ENCODE results near the gene TRIP4. TPM values are rescaled to one million over a fixed set of nuclear protein-coding genes. Genes with fewer than 3 reads are reported as not detected.

TRIP4 gene
- total RNA-seq, 4 donors from 2014 or later = 13.0 to 23.7 (median 18.0) TPM

GRCh38 chr15:64437982-64438381 lies 50.3 kb downstream of the TRIP4 start:
- Histone ChIP-seq H3K9me3 (no peaks in the 10 kb centered on the region), H3K4me1 (peaks cover 0 to under 1% (median 0%) of the 10 kb centered on the region in 4 donors), H3K36me3 (peaks cover 0 to 25% (median 0%) of the 10 kb centered on the region in 3 donors), H3K27me3 (no peaks in the 10 kb centered on the region), H3K4me3 (no peak overlapping the region), H3K27ac (no peak overlapping the region)
- no peak for TF ChIP-seq EP300 (IDR thresholded peaks at IDR 0.05)
- no peak for TF ChIP-seq POLR2A (IDR thresholded peaks at IDR 0.05)
- no peak for TF ChIP-seq CTCF (IDR thresholded peaks at IDR 0.05)
- DNase-seq (ENCODE audit: low spot score in 2 of 2) = no peak
- 97 to 100% methylated on average over 1 of the region's 1 CpG for WGBS, 2 donors

DNA sequence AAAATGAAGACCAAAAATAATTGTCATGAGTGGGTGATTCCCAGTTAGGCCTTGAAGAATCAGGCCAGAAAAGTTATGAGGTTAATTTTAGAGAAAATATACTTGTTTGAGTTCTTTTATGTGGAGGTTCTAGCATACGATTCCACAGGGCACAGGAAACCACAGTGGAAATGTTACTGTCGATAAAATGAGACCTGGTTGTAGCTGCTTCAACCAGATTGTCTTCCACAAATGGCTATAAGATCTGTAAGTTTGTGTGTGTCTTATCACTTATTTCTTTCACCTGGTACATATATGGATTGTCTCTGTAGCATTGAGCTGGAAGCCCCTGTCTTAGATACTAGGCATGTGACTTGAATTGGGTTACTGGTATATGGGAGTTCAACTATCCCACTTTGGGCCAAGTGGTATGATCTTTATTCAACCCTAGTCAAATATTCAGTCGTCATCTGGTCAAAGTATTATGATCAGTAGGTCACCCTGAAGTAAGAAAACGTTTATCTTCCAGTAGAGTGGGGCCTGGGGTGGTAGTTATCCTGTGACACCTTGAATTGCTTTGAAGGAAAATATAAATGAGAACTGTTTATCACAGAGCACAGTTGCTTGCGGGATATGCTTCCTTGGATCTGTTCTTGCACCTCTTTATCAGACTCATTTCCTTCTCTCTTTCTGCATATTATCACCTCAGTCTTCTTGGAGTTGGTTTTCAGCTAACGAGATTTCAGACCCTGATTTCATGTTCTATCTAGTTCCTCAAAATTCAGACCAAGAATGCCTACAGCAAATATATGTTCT lies 51.2 kb downstream of the TRIP4 start:
- DNase-seq (ENCODE audit: low spot score in 2 of 2) = no peak
- Histone ChIP-seq H3K27ac (no peak overlapping the region), H3K4me1 (peaks cover 0 to 10% (median 0%) of the 10 kb centered on the region in 4 donors), H3K36me3 (peaks cover 0 to 17% (median 0%) of the 10 kb centered on the region in 3 donors), H3K27me3 (no peaks in the 10 kb centered on the region), H3K4me3 (no peak overlapping the region), H3K9me3 (no peaks in the 10 kb centered on the region)
- TF ChIP-seq CTCF (IDR thresholded peaks at IDR 0.05) = no peak
- no peak for TF ChIP-seq POLR2A (IDR thresholded peaks at IDR 0.05)
- WGBS, 2 donors = 77 to 81% methylated on average over 6 of the region's 6 CpGs

DNA sequence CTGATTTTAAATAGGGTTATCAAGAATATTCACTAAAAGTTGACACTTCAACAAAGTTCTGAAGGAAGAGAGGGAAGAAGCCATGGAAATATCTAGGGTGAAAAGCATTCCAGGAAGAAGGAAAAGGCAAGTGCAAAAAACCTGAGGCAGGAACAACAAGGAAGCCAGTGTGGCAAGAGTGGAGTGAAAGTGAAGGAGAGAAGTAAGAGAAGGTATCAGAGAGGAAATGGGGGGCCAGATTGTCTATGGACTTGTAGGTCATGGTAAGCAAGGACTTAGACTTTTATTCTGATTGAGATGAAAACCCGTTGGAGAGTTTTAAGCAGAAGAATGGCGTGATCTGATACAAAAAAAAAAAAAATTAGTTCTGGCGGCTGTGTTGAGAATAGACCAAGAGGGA lies 54.2 kb downstream of the TRIP4 start:
- no peak overlapping the region for H3K4me3 ChIP-seq
- H3K27me3 ChIP-seq = no peaks in the 10 kb centered on the region
- H3K27ac ChIP-seq = no peak overlapping the region
- TF ChIP-seq POLR2A (IDR thresholded peaks at IDR 0.05) = no peak
- no peak for TF ChIP-seq CTCF (IDR thresholded peaks at IDR 0.05)
- TF ChIP-seq EP300 (IDR thresholded peaks at IDR 0.05) = no peak
- H3K36me3 ChIP-seq = peaks cover 0 to 20% (median 0%) of the 10 kb centered on the region in 3 donors
- H3K4me1 ChIP-seq = peaks cover 0 to 11% (median 2%) of the 10 kb centered on the region in 4 donors
- 92 to 94% methylated on average over 3 of the region's 3 CpGs for WGBS, 2 donors
- no peak for DNase-seq (ENCODE audit: low spot score in 2 of 2)
- H3K9me3 ChIP-seq = no peaks in the 10 kb centered on the region

DNA sequence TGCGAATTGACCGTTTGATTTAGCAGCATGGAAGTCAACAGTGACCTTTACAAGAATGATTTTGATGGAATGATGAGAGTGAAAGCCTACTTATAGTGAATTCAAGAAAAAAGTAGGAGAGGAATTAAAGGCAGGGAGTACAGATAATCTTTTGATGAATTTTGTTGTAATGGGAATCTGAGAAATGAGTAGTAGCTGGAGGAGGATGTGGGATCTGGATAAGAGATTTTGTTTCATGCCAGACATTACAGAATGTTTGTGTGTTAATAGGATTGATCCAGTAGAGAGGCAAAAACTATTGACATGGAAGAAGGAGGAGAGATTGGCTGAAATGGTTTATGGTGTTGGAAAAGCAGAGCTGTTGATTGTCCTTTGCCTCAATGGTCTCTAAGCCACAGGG lies 55.4 kb downstream of the TRIP4 start:
- H3K36me3 ChIP-seq = peaks cover 0 to 25% (median 0%) of the 10 kb centered on the region in 3 donors
- DNase-seq (ENCODE audit: low spot score in 2 of 2) = no peak
- H3K4me1 ChIP-seq = peaks cover 0 to 11% (median 2%) of the 10 kb centered on the region in 4 donors
- 55 to 59% methylated on average over 2 of the region's 2 CpGs for WGBS, 2 donors
- H3K27me3 ChIP-seq = no peaks in the 10 kb centered on the region
- no peak overlapping the region for H3K4me3 ChIP-seq
- H3K27ac ChIP-seq = peak overlapping the region in 2 of 4 donors; percentile 26 to 38
- no peaks in the 10 kb centered on the region for H3K9me3 ChIP-seq
- no peak for TF ChIP-seq POLR2A (IDR thresholded peaks at IDR 0.05)
- TF ChIP-seq EP300 (IDR thresholded peaks at IDR 0.05) = no peak
- TF ChIP-seq CTCF (IDR thresholded peaks at IDR 0.05) = no peak

Measured in tibial nerve (tissue), 4 donors.